Measurements from ENCODE around the gene CDKL1.

The CDKL1 gene

DNA sequence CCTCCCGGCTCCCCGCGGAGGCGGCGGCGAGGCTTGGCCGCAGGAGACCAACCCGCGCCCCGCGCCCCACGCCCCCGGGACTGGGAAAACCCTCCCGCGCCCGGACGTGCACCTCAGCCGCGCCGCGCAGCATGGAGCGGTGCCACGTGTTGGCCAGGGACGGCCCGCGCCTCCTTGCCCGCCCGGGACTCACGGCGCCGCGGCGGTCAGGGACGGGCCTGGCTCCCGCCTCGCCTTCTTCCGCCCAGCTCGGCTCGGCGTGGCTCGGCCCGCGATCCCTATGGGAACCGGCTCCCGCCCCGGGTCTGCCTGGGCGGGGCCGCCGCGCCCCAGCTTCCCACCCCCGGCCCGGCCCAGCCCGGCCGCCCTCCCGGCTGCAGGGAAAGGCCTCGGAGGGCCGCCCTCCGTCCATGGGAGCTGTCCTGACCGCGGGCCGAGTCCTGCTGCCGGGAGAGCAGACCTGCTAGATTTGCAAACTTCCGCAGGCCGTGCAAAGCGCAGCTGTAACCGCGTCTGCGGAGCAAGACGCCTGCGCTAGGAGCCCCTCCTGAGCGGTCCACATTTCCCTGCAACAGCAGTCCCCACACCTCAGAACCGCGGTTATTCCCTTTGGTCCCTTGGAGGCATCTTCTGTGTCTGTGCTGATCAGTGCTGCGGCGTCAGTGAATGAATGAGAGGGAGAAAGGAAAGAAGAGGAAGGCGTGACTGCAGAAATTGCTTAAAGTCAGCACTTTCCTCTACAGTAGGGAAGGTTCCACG is at the start of gene CDKL1:
TSS of gene CDKL1 (minus strand) at position 251 of the 759 bp plus-strand sequence. CDS start 1,013 bp downstream, outside the sequence.
- peaks cover 14% of the 10 kb centered on the region for H3K4me1 ChIP-seq (ENCODE audit: control insufficient read depth, low read depth, low read length)
- H3K27ac ChIP-seq (ENCODE audit: low read length), result no peak within 1 kb of the TSS
- H3K9ac ChIP-seq (ENCODE audit: low read length), result peak within 1 kb of the TSS; percentile 76
- H3K27me3 ChIP-seq (ENCODE audit: control insufficient read depth, insufficient read depth, low read length), result peaks cover 28% of the 10 kb centered on the region
- H3K9me3 ChIP-seq (ENCODE audit: control insufficient read depth, low read depth, low read length), result no peaks in the 10 kb centered on the region
- no peaks in the 10 kb centered on the region for H3K36me3 ChIP-seq (ENCODE audit: control insufficient read depth, low read depth, low read length)
- peak within 1 kb of the TSS; percentile 68 for H3K4me3 ChIP-seq (ENCODE audit: low read length)

GRCh38 chr14:50434528-50434927 is 37.8 kb upstream of the CDKL1 start:
- H3K4me1 ChIP-seq (ENCODE audit: control insufficient read depth, low read depth, low read length), result no peaks in the 10 kb centered on the region
- H3K9me3 ChIP-seq (ENCODE audit: control insufficient read depth, low read depth, low read length), result peaks cover 10% of the 10 kb centered on the region
- no peaks in the 10 kb centered on the region for H3K27me3 ChIP-seq (ENCODE audit: control insufficient read depth, insufficient read depth, low read length)
- no peak overlapping the region for H3K9ac ChIP-seq (ENCODE audit: low read length)
- H3K27ac ChIP-seq (ENCODE audit: low read length), result no peak overlapping the region
- peaks cover 55% of the 10 kb centered on the region for H3K36me3 ChIP-seq (ENCODE audit: control insufficient read depth, low read depth, low read length)
- H3K4me3 ChIP-seq (ENCODE audit: low read length), result no peak overlapping the region

DNA sequence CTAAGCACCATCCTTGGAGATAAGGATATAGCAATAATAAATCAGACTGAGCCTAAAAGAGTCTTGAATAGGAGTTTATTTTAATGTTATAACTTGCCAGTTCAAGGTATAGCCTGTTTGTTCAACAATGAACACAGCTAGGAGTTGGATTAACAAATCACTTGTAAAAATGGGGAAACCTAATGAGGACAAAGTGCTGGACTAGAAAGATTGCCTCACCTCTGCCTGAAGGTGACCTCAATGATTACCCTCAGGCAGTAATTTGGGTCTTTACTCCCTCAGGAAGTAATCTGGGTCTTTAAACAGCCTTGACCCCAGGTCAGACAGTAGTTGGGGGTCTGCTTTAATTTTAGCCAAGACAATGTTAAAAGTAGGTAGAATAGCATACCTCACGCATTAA is 35.5 kb upstream of the CDKL1 start:
- H3K27me3 ChIP-seq (ENCODE audit: control insufficient read depth, insufficient read depth, low read length), result no peaks in the 10 kb centered on the region
- H3K4me1 ChIP-seq (ENCODE audit: control insufficient read depth, low read depth, low read length), result no peaks in the 10 kb centered on the region
- H3K27ac ChIP-seq (ENCODE audit: low read length), result no peak overlapping the region
- no peak overlapping the region for H3K9ac ChIP-seq (ENCODE audit: low read length)
- H3K9me3 ChIP-seq (ENCODE audit: control insufficient read depth, low read depth, low read length), result peaks cover 6% of the 10 kb centered on the region
- no peak overlapping the region for H3K4me3 ChIP-seq (ENCODE audit: low read length)
- H3K36me3 ChIP-seq (ENCODE audit: control insufficient read depth, low read depth, low read length), result peaks cover 39% of the 10 kb centered on the region

GRCh38 chr14:50425816-50426215 is 29.1 kb upstream of the CDKL1 start:
- Histone ChIP-seq H3K27me3 (ENCODE audit: control insufficient read depth, insufficient read depth, low read length) (no peaks in the 10 kb centered on the region), H3K4me1 (ENCODE audit: control insufficient read depth, low read depth, low read length) (no peaks in the 10 kb centered on the region), H3K27ac (ENCODE audit: low read length) (no peak overlapping the region), H3K9ac (ENCODE audit: low read length) (no peak overlapping the region), H3K9me3 (ENCODE audit: control insufficient read depth, low read depth, low read length) (no peaks in the 10 kb centered on the region), H3K4me3 (ENCODE audit: low read length) (no peak overlapping the region), H3K36me3 (ENCODE audit: control insufficient read depth, low read depth, low read length) (peaks cover 22% of the 10 kb centered on the region)

GRCh38 chr14:50425105-50425504 is 28.4 kb upstream of the CDKL1 start:
- H3K9me3 ChIP-seq (ENCODE audit: control insufficient read depth, low read depth, low read length), result no peaks in the 10 kb centered on the region
- H3K27me3 ChIP-seq (ENCODE audit: control insufficient read depth, insufficient read depth, low read length), result no peaks in the 10 kb centered on the region
- no peak overlapping the region for H3K27ac ChIP-seq (ENCODE audit: low read length)
- no peak overlapping the region for H3K9ac ChIP-seq (ENCODE audit: low read length)
- H3K4me1 ChIP-seq (ENCODE audit: control insufficient read depth, low read depth, low read length), result no peaks in the 10 kb centered on the region
- H3K36me3 ChIP-seq (ENCODE audit: control insufficient read depth, low read depth, low read length), result peaks cover 23% of the 10 kb centered on the region
- no peak overlapping the region for H3K4me3 ChIP-seq (ENCODE audit: low read length)

- no peak overlapping the region for H3K27ac ChIP-seq (ENCODE audit: low read length)
- H3K4me3 ChIP-seq (ENCODE audit: low read length), result no peak overlapping the region
- no peaks in the 10 kb centered on the region for H3K27me3 ChIP-seq (ENCODE audit: control insufficient read depth, insufficient read depth, low read length)
- H3K36me3 ChIP-seq (ENCODE audit: control insufficient read depth, low read depth, low read length), result peaks cover 31% of the 10 kb centered on the region
- no peaks in the 10 kb centered on the region for H3K4me1 ChIP-seq (ENCODE audit: control insufficient read depth, low read depth, low read length)
- H3K9ac ChIP-seq (ENCODE audit: low read length), result no peak overlapping the region
- no peaks in the 10 kb centered on the region for H3K9me3 ChIP-seq (ENCODE audit: control insufficient read depth, low read depth, low read length)
Observed at GRCh38 chr14:50423529-50423928, 26.8 kb upstream of the CDKL1 start.

- Histone ChIP-seq H3K27ac (ENCODE audit: low read length) (no peak overlapping the region), H3K27me3 (ENCODE audit: control insufficient read depth, insufficient read depth, low read length) (no peaks in the 10 kb centered on the region), H3K36me3 (ENCODE audit: control insufficient read depth, low read depth, low read length) (peaks cover 38% of the 10 kb centered on the region), H3K9me3 (ENCODE audit: control insufficient read depth, low read depth, low read length) (no peaks in the 10 kb centered on the region), H3K4me1 (ENCODE audit: control insufficient read depth, low read depth, low read length) (no peaks in the 10 kb centered on the region), H3K9ac (ENCODE audit: low read length) (no peak overlapping the region), H3K4me3 (ENCODE audit: low read length) (no peak overlapping the region)
Observed at GRCh38 chr14:50421499-50421898, 24.8 kb upstream of the CDKL1 start.

DNA sequence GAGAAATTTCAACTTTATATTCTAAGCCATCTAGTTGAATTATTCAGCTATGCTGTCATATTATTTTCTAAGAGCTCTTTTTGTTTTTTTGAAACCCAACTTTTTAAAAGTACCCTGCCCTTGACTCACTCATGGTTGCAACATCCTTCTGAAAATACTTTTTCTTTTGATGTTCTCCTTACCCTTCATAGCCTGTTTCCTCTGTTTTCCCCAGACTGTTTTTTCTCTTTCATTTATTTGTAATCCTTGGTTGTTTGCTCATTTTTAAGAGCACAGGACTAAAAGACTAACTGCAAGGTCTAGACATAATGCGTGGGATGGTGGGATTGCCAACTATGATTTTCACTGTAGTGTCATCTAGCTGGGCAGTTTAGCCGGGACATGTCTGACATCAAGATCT is 21.2 kb upstream of the CDKL1 start:
- Histone ChIP-seq H3K4me3 (ENCODE audit: low read length) (no peak overlapping the region), H3K27ac (ENCODE audit: low read length) (no peak overlapping the region), H3K36me3 (ENCODE audit: control insufficient read depth, low read depth, low read length) (peaks cover 18% of the 10 kb centered on the region), H3K27me3 (ENCODE audit: control insufficient read depth, insufficient read depth, low read length) (no peaks in the 10 kb centered on the region), H3K4me1 (ENCODE audit: control insufficient read depth, low read depth, low read length) (no peaks in the 10 kb centered on the region), H3K9me3 (ENCODE audit: control insufficient read depth, low read depth, low read length) (peaks cover 2% of the 10 kb centered on the region), H3K9ac (ENCODE audit: low read length) (no peak overlapping the region)

- no peaks in the 10 kb centered on the region for H3K27me3 ChIP-seq (ENCODE audit: control insufficient read depth, insufficient read depth, low read length)
- H3K36me3 ChIP-seq (ENCODE audit: control insufficient read depth, low read depth, low read length), result no peaks in the 10 kb centered on the region
- H3K4me1 ChIP-seq (ENCODE audit: control insufficient read depth, low read depth, low read length), result peaks cover 3% of the 10 kb centered on the region
- H3K9me3 ChIP-seq (ENCODE audit: control insufficient read depth, low read depth, low read length), result peaks cover 5% of the 10 kb centered on the region
- no peak overlapping the region for H3K27ac ChIP-seq (ENCODE audit: low read length)
- H3K9ac ChIP-seq (ENCODE audit: low read length), result no peak overlapping the region
- no peak overlapping the region for H3K4me3 ChIP-seq (ENCODE audit: low read length)
Observed at GRCh38 chr14:50410921-50411320, 14.2 kb upstream of the CDKL1 start.

- H3K4me1 ChIP-seq (ENCODE audit: control insufficient read depth, low read depth, low read length), result peaks cover 3% of the 10 kb centered on the region
- no peaks in the 10 kb centered on the region for H3K36me3 ChIP-seq (ENCODE audit: control insufficient read depth, low read depth, low read length)
- H3K9me3 ChIP-seq (ENCODE audit: control insufficient read depth, low read depth, low read length), result peaks cover 3% of the 10 kb centered on the region
- H3K27me3 ChIP-seq (ENCODE audit: control insufficient read depth, insufficient read depth, low read length), result no peaks in the 10 kb centered on the region
- H3K9ac ChIP-seq (ENCODE audit: low read length), result no peak overlapping the region
- H3K27ac ChIP-seq (ENCODE audit: low read length), result no peak overlapping the region
- H3K4me3 ChIP-seq (ENCODE audit: low read length), result no peak overlapping the region
Observed at GRCh38 chr14:50410071-50410470, 13.4 kb upstream of the CDKL1 start.

DNA sequence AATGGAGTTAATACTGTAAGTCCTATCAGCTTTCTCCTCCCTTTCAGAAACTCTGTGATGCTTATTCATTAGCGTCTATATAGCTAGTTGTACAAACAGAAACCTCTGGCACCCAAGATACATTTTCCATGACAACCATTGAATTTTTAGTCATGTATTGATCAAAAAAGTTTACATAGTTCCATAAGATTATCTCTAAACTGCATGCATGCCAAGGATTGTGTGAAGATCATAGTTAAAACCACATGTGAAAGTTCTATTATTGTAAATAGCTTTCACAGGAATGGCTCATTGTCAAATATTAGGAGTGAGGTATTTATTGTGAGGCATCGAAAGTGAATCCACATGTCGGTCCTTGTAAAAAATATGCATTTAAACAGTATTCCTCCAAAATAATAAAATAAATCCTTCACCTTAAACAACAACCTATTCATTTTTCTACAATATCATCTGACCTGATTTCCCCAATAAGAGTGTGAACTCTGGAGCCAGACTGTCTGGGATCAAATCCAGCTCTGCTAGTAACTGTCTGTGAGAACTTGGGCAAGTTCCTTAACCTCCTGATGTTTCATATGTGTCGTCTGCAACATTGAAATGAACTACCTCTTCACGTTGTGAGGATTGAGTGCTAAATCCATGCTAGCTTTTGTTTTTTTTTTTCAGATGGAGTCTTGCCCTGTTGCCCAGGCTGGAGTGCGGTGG is 10.6 kb upstream of the CDKL1 start:
- no peaks in the 10 kb centered on the region for H3K27me3 ChIP-seq (ENCODE audit: control insufficient read depth, insufficient read depth, low read length)

GRCh38 chr14:50403419-50403818 is 6.7 kb upstream of the CDKL1 start:
- Histone ChIP-seq H3K4me1 (ENCODE audit: control insufficient read depth, low read depth, low read length) (peaks cover 4% of the 10 kb centered on the region), H3K36me3 (ENCODE audit: control insufficient read depth, low read depth, low read length) (no peaks in the 10 kb centered on the region), H3K9me3 (ENCODE audit: control insufficient read depth, low read depth, low read length) (no peaks in the 10 kb centered on the region), H3K27me3 (ENCODE audit: control insufficient read depth, insufficient read depth, low read length) (peaks cover under 1% of the 10 kb centered on the region), H3K9ac (ENCODE audit: low read length) (no peak overlapping the region), H3K27ac (ENCODE audit: low read length) (no peak overlapping the region), H3K4me3 (ENCODE audit: low read length) (no peak overlapping the region)

More for the DNA sequence above, 10.6 kb upstream of the CDKL1 start:
- peaks cover 3% of the 10 kb centered on the region for H3K9me3 ChIP-seq (ENCODE audit: control insufficient read depth, low read depth, low read length)
- no peak overlapping the region for H3K9ac ChIP-seq (ENCODE audit: low read length)
- no peak overlapping the region for H3K27ac ChIP-seq (ENCODE audit: low read length)
- no peak overlapping the region for H3K4me3 ChIP-seq (ENCODE audit: low read length)
- H3K36me3 ChIP-seq (ENCODE audit: control insufficient read depth, low read depth, low read length), result no peaks in the 10 kb centered on the region
- H3K4me1 ChIP-seq (ENCODE audit: control insufficient read depth, low read depth, low read length), result peaks cover 3% of the 10 kb centered on the region

Data from iPS-18a (cell line).